ENCODE results near the gene ALDH1L1.

ALDH1L1 gene

GRCh38 chr3:126158016-126158911, 22.1 kb downstream of the ALDH1L1 start:
- no peak for TF ChIP-seq CTCF (IDR thresholded peaks at IDR 0.05)

- no peak for TF ChIP-seq CTCF (IDR thresholded peaks at IDR 0.05)
These were observed 23.2 kb downstream of the ALDH1L1 start for GRCh38 chr3:126157083-126157768.

- TF ChIP-seq CTCF (IDR thresholded peaks at IDR 0.05), result no peak
These were observed 23.9 kb downstream of the ALDH1L1 start for GRCh38 chr3:126156468-126156867.

- TF ChIP-seq CTCF (IDR thresholded peaks at IDR 0.05), result no peak
These were observed 24.6 kb downstream of the ALDH1L1 start for GRCh38 chr3:126155819-126156218.

GRCh38 chr3:126155280-126155640, 25.1 kb downstream of the ALDH1L1 start:
- TF ChIP-seq CTCF (IDR thresholded peaks at IDR 0.05), result no peak

- no peak for TF ChIP-seq CTCF (IDR thresholded peaks at IDR 0.05)
These were observed 25.8 kb downstream of the ALDH1L1 start for GRCh38 chr3:126154391-126155279.

- no peak for TF ChIP-seq CTCF (IDR thresholded peaks at IDR 0.05)
These were observed 26.6 kb downstream of the ALDH1L1 start for GRCh38 chr3:126153695-126154360.

Data from LNCAP (cell line).